Activated T-helper 1 cell treated with anti-CD3 and anti-CD28 coated beads, Interleukin-12 subunit alpha, Interleukin-12 subunit beta, Interleukin-2, Interleukin-4 antibody, amounts not matched to agents 30 ng/mL and 10 ng/mL and 1 ng/mL, durations not matched to agents 14 hours and 24 hours and 36 hours (primary cell): ENCODE results near the gene ZFYVE19. TPM values are rescaled to one million over a fixed set of nuclear protein-coding genes. Genes with fewer than 3 reads are reported as not detected.
"Not testable (repeated sequence)": the region's sequence is repeated elsewhere in the genome, so short reads cannot be mapped to it uniquely, and the experiment has no call there.

ENCODE experiments used
- DNase-seq: peaks from one replicate; pipeline ENCODE4 v3.0.0; 2021; ENCODE audit warnings: low spot score
- H3K27ac Mint-ChIP-seq: one replicate; pipeline ENCODE4 v1.8.0; 2021; ENCODE audit warnings: mild to moderate bottlenecking, mixed read lengths
- H3K27me3 Mint-ChIP-seq: one replicate; pipeline ENCODE4 v1.8.0; 2022; ENCODE audit warnings: mild to moderate bottlenecking, moderate library complexity, mixed read lengths; ENCODE audit not compliant: insufficient read depth
- H3K36me3 Mint-ChIP-seq: one replicate; pipeline ENCODE4 v1.8.0; 2021; ENCODE audit warnings: low read depth, mixed read lengths
- H3K4me1 Mint-ChIP-seq: one replicate; pipeline ENCODE4 v1.8.0; 2021; ENCODE audit warnings: low read depth, mixed read lengths
- H3K4me3 Mint-ChIP-seq: one replicate; pipeline ENCODE4 v1.8.0; 2021; ENCODE audit warnings: mild to moderate bottlenecking, moderate library complexity, mixed read lengths
- H3K9me3 Mint-ChIP-seq: one replicate; pipeline ENCODE4 v1.8.0; 2021; ENCODE audit warnings: mixed read lengths
- intact Hi-C: fragments of 100-400 bp; cut with micrococcal nuclease; formaldehyde crosslinking; loops from one replicate; pipeline ENCODE4 v1.15.1; 2024
- total RNA-seq: library from RNA; stranded (reverse); gene quantifications from 2 replicates; pipeline ENCODE4 v1.2.3, GENCODE V29; 2022

Gene ZFYVE19
- total RNA-seq, 1 donor from 2014 or later, result 38.6 TPM

DNA sequence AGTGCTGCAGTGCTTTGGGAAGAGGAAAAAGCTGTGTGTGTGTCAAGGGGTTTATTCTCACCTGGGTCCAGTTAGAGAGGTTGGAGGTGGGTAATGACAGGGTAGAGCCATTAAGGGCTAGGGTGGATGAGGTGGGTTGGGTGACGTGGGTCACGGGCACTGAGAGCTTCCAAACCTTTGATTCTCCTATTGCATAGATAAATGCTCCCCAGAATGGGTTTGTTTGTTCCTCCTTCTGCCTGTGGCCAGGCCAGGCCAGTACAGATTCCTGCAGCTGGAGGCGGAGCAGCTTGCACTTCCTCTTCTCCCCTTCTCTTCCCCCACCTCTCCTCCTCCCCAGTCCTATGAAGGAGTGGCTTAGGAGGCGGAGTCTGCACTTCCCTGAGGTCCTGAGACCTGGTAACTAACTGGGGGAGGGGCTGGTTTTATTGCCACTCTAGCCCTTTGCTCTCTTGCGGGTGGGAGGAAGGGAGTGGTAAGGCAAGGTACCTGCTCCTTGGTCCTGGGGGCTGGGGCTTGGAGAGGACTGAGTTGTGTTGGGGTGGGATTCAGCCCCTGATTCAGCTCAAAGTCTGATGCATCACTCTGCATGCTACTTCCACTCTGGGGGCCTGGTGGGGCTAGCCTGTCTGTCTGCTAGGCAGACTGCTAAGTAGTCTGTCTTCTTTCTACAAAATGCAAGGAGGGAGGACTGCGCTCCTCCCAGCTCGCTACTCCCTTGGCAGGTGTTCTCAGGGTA is 40.5 kb downstream of the ZFYVE19 start:
- Mint-ChIP-seq H3K4me1 (peaks cover 33% of the 10 kb centered on the region), H3K9me3 (no peaks in the 10 kb centered on the region), H3K27me3 (peaks cover 12% of the 10 kb centered on the region), H3K27ac (no peak overlapping the region), H3K36me3 (peaks cover 5% of the 10 kb centered on the region), H3K4me3 (peak overlapping the region; percentile 53)
- intact Hi-C loops, result no loop called here
- DNase-seq, result no peak

- H3K4me1 Mint-ChIP-seq, result peaks cover 23% of the 10 kb centered on the region
- no peak overlapping the region for H3K27ac Mint-ChIP-seq
- intact Hi-C loops, result no loop called here
- H3K9me3 Mint-ChIP-seq, result no peaks in the 10 kb centered on the region
- no peak for DNase-seq
- H3K4me3 Mint-ChIP-seq, result no peak overlapping the region
- H3K27me3 Mint-ChIP-seq, result no peaks in the 10 kb centered on the region
- H3K36me3 Mint-ChIP-seq, result peaks cover 2% of the 10 kb centered on the region
Observed at GRCh38 chr15:40850576-40851112, 43.8 kb downstream of the ZFYVE19 start.

- peaks cover 10% of the 10 kb centered on the region for H3K4me1 Mint-ChIP-seq
Observed at GRCh38 chr15:40852529-40852928, 45.6 kb downstream of the ZFYVE19 start.

DNA sequence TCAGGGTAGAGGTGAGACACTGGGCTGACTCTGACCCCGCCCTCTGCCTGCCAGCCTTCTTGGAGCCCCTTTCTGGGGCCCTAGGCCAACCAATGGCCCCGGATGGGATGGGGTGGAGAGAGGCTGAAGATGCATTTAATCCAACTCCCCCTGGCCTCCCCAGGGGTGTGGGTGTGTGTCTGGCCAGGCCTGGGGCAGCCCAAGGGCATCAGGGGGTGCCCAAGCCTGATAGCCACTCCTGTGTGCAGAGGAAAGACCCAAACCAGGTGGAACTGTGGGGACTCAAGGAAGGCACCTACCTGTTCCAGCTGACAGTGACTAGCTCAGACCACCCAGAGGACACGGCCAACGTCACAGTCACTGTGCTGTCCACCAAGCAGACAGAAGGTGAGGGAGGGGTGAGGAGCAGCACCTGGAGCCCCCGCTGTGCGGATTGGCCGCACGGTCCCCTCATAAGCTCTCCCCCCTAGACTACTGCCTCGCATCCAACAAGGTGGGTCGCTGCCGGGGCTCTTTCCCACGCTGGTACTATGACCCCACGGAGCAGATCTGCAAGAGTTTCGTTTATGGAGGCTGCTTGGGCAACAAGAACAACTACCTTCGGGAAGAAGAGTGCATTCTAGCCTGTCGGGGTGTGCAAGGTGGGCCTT is 46.5 kb downstream of the ZFYVE19 start:
- H3K9me3 Mint-ChIP-seq, result no peaks in the 10 kb centered on the region
- peaks cover 2% of the 10 kb centered on the region for H3K36me3 Mint-ChIP-seq
- intact Hi-C loops, result no loop called here
- no peak for DNase-seq
- no peaks in the 10 kb centered on the region for H3K27me3 Mint-ChIP-seq
- no peak overlapping the region for H3K27ac Mint-ChIP-seq
- H3K4me3 Mint-ChIP-seq, result no peak overlapping the region
- peaks cover 9% of the 10 kb centered on the region for H3K4me1 Mint-ChIP-seq

More at GRCh38 chr15:40852529-40852928, 45.6 kb downstream of the ZFYVE19 start:
- DNase-seq, result no peak
- Mint-ChIP-seq H3K36me3 (peaks cover 2% of the 10 kb centered on the region), H3K9me3 (no peaks in the 10 kb centered on the region), H3K4me3 (no peak overlapping the region), H3K27me3 (no peaks in the 10 kb centered on the region), H3K27ac (no peak overlapping the region)
- intact Hi-C loops, result no loop called here

DNA sequence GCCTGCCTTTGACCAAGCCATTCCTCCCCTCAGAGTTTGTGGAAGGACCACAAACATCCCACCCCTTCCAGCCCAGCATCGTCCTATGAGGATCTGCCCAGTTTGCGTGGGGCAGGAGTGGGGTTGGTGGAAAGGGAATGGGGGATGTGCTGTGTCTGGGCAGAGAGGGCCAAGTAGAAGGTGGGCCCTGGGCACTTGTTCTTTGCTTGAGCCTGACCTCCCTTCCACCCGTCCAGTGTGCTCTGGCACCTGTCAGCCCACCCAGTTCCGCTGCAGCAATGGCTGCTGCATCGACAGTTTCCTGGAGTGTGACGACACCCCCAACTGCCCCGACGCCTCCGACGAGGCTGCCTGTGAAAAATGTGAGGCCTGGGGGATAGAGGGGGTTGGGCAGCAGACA is 47.3 kb downstream of the ZFYVE19 start:
- intact Hi-C loops, result no loop called here
- peaks cover 15% of the 10 kb centered on the region for H3K4me1 Mint-ChIP-seq
- no peaks in the 10 kb centered on the region for H3K27me3 Mint-ChIP-seq
- H3K9me3 Mint-ChIP-seq, result no peaks in the 10 kb centered on the region
- no peak for DNase-seq
- H3K36me3 Mint-ChIP-seq, result peaks cover 2% of the 10 kb centered on the region
- H3K27ac Mint-ChIP-seq, result no peak overlapping the region
- H3K4me3 Mint-ChIP-seq, result no peak overlapping the region

DNA sequence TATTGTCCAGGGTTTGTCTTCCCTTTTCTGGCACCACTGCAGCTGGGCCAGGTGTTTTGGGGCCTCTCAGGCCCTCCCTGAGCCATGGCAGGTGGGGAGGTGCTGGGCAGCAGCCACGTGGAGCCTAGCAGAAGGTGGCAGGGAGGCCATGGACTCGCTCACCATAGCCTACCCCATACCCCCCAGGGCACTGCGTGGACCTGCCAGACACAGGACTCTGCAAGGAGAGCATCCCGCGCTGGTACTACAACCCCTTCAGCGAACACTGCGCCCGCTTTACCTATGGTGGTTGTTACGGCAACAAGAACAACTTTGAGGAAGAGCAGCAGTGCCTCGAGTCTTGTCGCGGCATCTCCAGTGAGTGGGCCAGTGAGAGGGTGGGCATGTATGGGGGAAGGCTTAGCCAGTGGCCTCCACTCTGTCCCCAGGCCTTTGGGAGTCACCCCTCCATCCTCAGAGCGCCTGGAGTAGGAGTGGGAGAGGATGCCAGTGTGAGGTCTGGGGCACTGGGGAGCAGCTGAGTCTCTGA is 48.9 kb downstream of the ZFYVE19 start:
- Mint-ChIP-seq H3K9me3 (no peaks in the 10 kb centered on the region), H3K27me3 (no peaks in the 10 kb centered on the region), H3K4me1 (peaks cover 18% of the 10 kb centered on the region), H3K36me3 (peaks cover 2% of the 10 kb centered on the region), H3K27ac (no peak overlapping the region), H3K4me3 (no peak overlapping the region)
- intact Hi-C loops, result loop anchor here (5.0 kb wide), 2 partner anchors 48 to 332 kb away; partner anchors contain the start of genes DNAJC17 and ZFYVE19
- DNase-seq, result no peak

- no peaks in the 10 kb centered on the region for H3K9me3 Mint-ChIP-seq
- H3K27ac Mint-ChIP-seq, result no peak overlapping the region
- no peaks in the 10 kb centered on the region for H3K36me3 Mint-ChIP-seq
- H3K4me1 Mint-ChIP-seq, result peaks cover 18% of the 10 kb centered on the region
- intact Hi-C loops, result loop anchor here (1.0 to 5.0 kb wide), 4 partner anchors 18 to 331 kb away; partner anchors contain the start of genes DNAJC17, RHOV, VPS18 and ZFYVE19
- no peak for DNase-seq
- H3K27me3 Mint-ChIP-seq, result no peaks in the 10 kb centered on the region
- H3K4me3 Mint-ChIP-seq, result no peak overlapping the region
Observed at GRCh38 chr15:40856746-40857145, 49.9 kb downstream of the ZFYVE19 start.

GRCh38 chr15:40857601-40858341 is 50.9 kb downstream of the ZFYVE19 start:
- H3K4me3 Mint-ChIP-seq, result no peak overlapping the region
- H3K27me3 Mint-ChIP-seq, result no peaks in the 10 kb centered on the region
- peaks cover 18% of the 10 kb centered on the region for H3K4me1 Mint-ChIP-seq
- no peaks in the 10 kb centered on the region for H3K9me3 Mint-ChIP-seq
- no peaks in the 10 kb centered on the region for H3K36me3 Mint-ChIP-seq
- intact Hi-C loops, result loop anchor here (1.0 to 5.0 kb wide), 5 partner anchors 17 to 330 kb away; partner anchors contain the start of genes DNAJC17, RHOV, VPS18 and ZFYVE19
- no peak overlapping the region for H3K27ac Mint-ChIP-seq
- peak; percentile 77 for DNase-seq

DNA sequence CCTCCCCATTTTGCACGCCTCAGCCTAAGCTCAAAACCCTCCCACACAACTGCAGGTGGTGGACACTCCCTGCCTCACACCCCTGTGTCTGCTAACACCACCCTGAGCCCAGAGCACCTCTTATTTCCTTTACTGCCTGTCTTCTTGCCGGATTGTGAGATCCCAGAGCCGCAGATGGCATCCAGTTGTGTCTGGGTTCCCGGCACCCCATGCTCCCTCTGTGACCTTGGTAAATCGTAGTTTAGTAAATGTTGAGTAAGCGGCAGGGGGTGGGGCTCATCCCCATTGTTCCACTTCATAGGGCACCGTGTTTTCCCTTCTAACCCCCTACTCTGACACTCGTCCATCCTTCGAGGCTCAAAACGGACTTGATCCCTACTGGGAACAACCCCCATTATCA is 51.8 kb downstream of the ZFYVE19 start:
- no peak overlapping the region for H3K27ac Mint-ChIP-seq
- H3K36me3 Mint-ChIP-seq, result no peaks in the 10 kb centered on the region
- no peaks in the 10 kb centered on the region for H3K9me3 Mint-ChIP-seq
- intact Hi-C loops, result loop anchor here (2.0 to 5.0 kb wide), 3 partner anchors 20 to 329 kb away; partner anchors contain the start of genes DNAJC17 and ZFYVE19
- no peak overlapping the region for H3K4me3 Mint-ChIP-seq
- H3K27me3 Mint-ChIP-seq, result no peaks in the 10 kb centered on the region
- no peak for DNase-seq
- H3K4me1 Mint-ChIP-seq, result peaks cover 18% of the 10 kb centered on the region

GRCh38 chr15:40859206-40859851 is 52.4 kb downstream of the ZFYVE19 start:
- no peaks in the 10 kb centered on the region for H3K36me3 Mint-ChIP-seq
- peak; percentile 77 for DNase-seq
- intact Hi-C loops, result loop anchor here (2.0 to 5.0 kb wide), 3 partner anchors 19 to 328 kb away; partner anchors contain the start of genes DNAJC17 and ZFYVE19
- H3K9me3 Mint-ChIP-seq, result no peaks in the 10 kb centered on the region
- H3K27ac Mint-ChIP-seq, result no peak overlapping the region
- H3K4me3 Mint-ChIP-seq, result no peak overlapping the region
- H3K27me3 Mint-ChIP-seq, result no peaks in the 10 kb centered on the region
- peaks cover 18% of the 10 kb centered on the region for H3K4me1 Mint-ChIP-seq

GRCh38 chr15:40861147-40861546 is 54.3 kb downstream of the ZFYVE19 start:
- peaks cover 18% of the 10 kb centered on the region for H3K4me1 Mint-ChIP-seq
- DNase-seq, H3K9me3 Mint-ChIP-seq, H3K27me3 Mint-ChIP-seq, H3K36me3 Mint-ChIP-seq, intact Hi-C loops, H3K4me3 Mint-ChIP-seq, H3K27ac Mint-ChIP-seq: not testable (repeated sequence)

DNA sequence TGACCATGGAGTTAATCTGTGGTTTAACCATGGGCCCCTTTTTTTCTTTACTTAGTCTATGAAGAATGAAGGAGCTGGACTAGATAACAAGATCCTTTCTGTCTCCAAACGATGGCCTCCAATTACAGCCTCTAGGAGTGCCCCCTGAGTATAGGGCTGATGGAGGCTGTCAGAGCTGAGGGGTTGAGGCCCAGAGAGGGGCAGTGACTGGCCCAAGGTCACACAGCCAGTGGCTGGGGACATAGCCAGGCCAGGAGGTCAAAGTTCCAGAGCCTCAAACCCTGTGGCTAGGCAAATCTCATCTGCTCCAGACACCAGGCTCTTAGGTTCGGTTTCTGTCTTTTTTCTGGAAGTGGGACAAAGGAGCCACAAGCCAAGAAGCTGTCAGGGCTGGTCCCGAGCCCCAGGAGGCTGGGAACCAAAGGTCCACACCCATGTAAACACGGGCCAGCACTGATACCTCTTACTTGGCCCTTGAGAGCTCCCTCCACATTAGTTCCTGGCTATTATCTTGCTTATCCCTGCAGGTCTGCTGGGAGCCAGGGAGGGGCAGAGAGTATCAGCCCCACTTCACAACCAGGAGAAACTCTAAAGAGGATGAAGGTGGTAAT is 56.9 kb downstream of the ZFYVE19 start:
- no peak overlapping the region for H3K27ac Mint-ChIP-seq
- H3K4me1 Mint-ChIP-seq, result peaks cover 7% of the 10 kb centered on the region
- H3K27me3 Mint-ChIP-seq, result peaks cover 4% of the 10 kb centered on the region
- H3K4me3 Mint-ChIP-seq, result no peak overlapping the region
- no peaks in the 10 kb centered on the region for H3K9me3 Mint-ChIP-seq
- H3K36me3 Mint-ChIP-seq, result no peaks in the 10 kb centered on the region
- no peak for DNase-seq
- intact Hi-C loops, result no loop called here
